Type B pancreatic cell (in vitro differentiated cells): Measurements from ENCODE around the gene NTRK2. TPM values are rescaled to one million over a fixed set of nuclear protein-coding genes. Genes with fewer than 3 reads are reported as not detected.

Experiments
- DNase-seq: peaks from one replicate; pipeline ENCODE4 v3.0.0; 2021; ENCODE audit warnings: mixed read lengths; ENCODE audit not compliant: unreplicated experiment; ENCODE audit errors: extremely low spot score
- H3K27ac Mint-ChIP-seq: 2 replicates; pipeline ENCODE4 v1.8.0; 2021; ENCODE audit warnings: mild to moderate bottlenecking, mixed read lengths
- H3K27me3 Mint-ChIP-seq: 2 replicates; pipeline ENCODE4 v1.8.0; 2021; ENCODE audit warnings: mixed read lengths
- H3K36me3 Mint-ChIP-seq: 2 replicates; pipeline ENCODE4 v1.8.0; 2021; ENCODE audit warnings: mixed read lengths
- H3K4me1 Mint-ChIP-seq: one replicate; pipeline ENCODE4 v1.8.0; 2021; ENCODE audit warnings: mixed read lengths; ENCODE audit not compliant: unreplicated experiment
- H3K4me3 Mint-ChIP-seq: 2 replicates; pipeline ENCODE4 v1.8.0; 2021; ENCODE audit warnings: mild to moderate bottlenecking, mixed read lengths
- H3K9me3 Mint-ChIP-seq: 2 replicates; pipeline ENCODE4 v1.8.0; 2021; ENCODE audit warnings: mixed read lengths
- CTCF ChIP-seq: fragments of 200-600 bp; sonication (generic); conservative IDR thresholded peaks from 2 replicates; pipeline ENCODE4 v1.5.0; 2021; ENCODE audit warnings: antibody characterized with exemption, mild to moderate bottlenecking
- total RNA-seq: library from RNA; stranded (reverse); gene quantifications from 2 replicates; pipeline ENCODE4 v1.2.1, GENCODE V29; 2021; ENCODE audit warnings: low replicate concordance

The NTRK2 gene
- total RNA-seq, 1 donor from 2014 or later: 122 TPM

DNA sequence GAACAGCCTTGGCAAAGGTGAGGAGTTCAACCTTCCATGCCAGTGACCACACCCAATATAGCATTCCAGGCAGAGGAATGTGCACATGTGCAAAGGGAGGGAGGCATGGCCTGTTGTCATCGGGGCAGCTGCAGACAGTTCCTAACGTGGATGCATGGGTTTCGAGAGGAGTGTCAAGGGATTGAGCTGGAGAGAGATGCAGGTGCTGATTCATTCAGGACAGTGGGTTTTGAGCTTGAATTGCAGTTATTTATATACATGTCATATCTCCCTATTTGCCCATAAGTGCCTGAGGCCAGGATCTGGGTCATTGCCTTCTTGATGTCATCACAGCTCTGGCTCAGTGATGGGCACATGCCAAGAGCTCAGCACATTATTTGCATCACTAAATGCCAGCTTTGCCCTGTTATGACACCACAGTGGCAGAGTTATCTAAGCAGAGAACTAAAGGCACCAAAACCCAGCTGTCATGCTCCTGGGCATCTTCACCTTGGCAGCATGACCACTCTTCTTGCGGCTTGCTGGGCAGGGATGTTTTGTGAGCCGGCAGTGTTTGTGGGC, 278.0 kb downstream of the NTRK2 start:
- no peak for TF ChIP-seq CTCF
- Mint-ChIP-seq H3K9me3 (no peaks in the 10 kb centered on the region), H3K4me1 (peaks cover 32% of the 10 kb centered on the region), H3K27ac (no peak overlapping the region), H3K4me3 (no peak overlapping the region), H3K36me3 (peaks cover 4% of the 10 kb centered on the region), H3K27me3 (peaks cover 17% of the 10 kb centered on the region)
- no peak for DNase-seq

- peaks cover 37% of the 10 kb centered on the region for H3K4me1 Mint-ChIP-seq
- H3K4me3 Mint-ChIP-seq: no peak overlapping the region
- no peak for DNase-seq
- H3K36me3 Mint-ChIP-seq: peaks cover 8% of the 10 kb centered on the region
- peaks cover 21% of the 10 kb centered on the region for H3K27me3 Mint-ChIP-seq
- no peak for TF ChIP-seq CTCF
- no peak overlapping the region for H3K27ac Mint-ChIP-seq
- no peaks in the 10 kb centered on the region for H3K9me3 Mint-ChIP-seq
Observed at GRCh38 chr9:84949258-84949657, 279.7 kb downstream of the NTRK2 start.

DNA sequence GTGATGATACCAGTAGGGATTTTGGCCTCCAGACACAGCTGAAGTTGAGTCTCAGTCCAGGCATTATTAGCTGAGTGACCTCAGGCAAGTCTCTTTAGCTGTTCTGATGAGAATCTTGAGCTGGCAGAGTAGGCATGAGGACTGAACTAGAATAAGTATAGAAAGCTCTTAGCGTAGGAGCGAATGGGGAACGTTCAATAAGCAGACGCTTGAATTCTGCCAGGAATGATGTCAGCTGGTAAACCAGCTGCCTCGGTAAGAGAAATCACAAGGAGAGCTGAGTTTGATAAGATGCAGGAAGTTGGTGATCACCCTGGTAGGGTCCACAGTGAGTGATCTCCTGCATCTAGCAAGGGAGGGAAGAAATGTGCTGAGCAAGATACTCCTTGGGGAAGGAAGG, 280.4 kb downstream of the NTRK2 start:
- no peaks in the 10 kb centered on the region for H3K9me3 Mint-ChIP-seq
- TF ChIP-seq CTCF: no peak
- H3K4me3 Mint-ChIP-seq: no peak overlapping the region
- peaks cover 38% of the 10 kb centered on the region for H3K4me1 Mint-ChIP-seq
- H3K27me3 Mint-ChIP-seq: peaks cover 23% of the 10 kb centered on the region
- peaks cover 10% of the 10 kb centered on the region for H3K36me3 Mint-ChIP-seq
- no peak for DNase-seq
- H3K27ac Mint-ChIP-seq: no peak overlapping the region

DNA sequence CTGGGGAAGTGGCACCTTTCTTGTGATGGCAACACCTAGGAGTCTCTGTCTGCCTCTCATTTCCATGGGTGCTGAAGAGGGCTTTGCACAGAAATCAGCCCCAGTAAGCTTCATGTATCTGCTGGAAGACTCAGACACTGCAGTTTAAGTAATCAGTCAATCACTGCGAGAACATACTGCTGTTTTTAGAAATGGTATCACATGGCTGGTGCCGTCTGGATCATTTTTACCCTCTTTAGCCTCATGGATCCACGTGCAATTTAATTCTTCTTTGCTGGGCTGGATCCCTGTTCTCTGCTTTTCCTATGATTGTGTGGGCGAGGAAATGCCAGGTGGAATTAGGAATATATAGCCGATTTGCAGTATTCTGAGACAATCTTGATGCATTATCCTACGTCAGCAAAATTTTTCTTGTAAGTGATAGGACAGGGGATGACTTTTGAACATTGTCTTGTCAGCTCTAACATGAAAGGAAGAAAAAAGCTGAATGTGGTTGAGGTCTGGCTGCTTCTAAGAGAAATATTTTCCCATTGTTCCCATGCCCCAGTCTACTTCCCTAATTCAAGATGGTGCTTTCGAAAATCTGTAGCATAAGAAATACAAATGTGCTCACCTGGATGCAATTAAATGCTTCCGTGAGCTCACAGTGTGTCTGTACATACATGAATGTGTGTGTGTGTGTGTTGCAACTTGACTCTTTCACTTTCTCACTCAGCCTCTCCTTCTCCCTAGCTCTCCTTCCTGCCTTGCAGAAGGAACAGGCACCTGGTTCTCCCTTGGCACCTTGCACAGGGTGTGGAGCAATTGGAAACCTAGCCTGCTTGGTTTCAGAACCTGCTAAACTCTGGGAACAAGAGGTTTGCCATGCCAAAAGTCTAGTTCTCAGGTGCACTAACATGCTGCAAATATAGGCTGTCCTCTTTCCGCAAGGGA, 281.6 kb downstream of the NTRK2 start:
- no peak for TF ChIP-seq CTCF
- Mint-ChIP-seq H3K27me3 (peaks cover 21% of the 10 kb centered on the region), H3K9me3 (no peaks in the 10 kb centered on the region), H3K4me3 (no peak overlapping the region), H3K36me3 (peaks cover 10% of the 10 kb centered on the region), H3K4me1 (peaks cover 28% of the 10 kb centered on the region), H3K27ac (no peak overlapping the region)
- DNase-seq: no peak

DNA sequence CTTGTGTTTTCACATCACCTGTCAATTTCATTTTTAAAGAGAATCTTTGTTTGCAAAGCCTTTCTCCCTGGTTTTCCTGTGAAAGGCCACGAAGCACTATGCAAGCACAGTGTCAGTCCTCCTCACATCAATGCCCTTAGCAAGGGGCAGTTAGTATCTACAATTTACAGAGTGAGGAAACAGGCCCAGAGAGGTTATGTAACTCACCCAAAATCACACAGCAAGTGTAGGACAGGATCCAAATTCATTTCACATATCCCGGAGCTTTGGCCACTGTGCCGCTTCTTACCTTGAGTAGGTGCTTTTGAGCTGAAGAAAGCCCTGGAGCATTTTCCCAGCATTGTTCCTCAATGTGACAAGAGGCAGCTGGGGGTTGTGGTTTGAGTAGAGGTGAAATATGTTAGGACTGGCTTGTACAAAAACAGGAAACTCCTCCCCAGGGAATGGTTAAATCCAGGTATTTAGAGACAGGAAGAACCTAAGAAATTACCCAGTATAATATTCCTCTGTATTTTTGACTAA, 283.8 kb downstream of the NTRK2 start:
- H3K36me3 Mint-ChIP-seq: peaks cover 10% of the 10 kb centered on the region
- DNase-seq: no peak

More for the DNA sequence above, 283.8 kb downstream of the NTRK2 start:
- Mint-ChIP-seq H3K27me3 (peaks cover 19% of the 10 kb centered on the region), H3K27ac (no peak overlapping the region), H3K4me1 (peaks cover 17% of the 10 kb centered on the region), H3K4me3 (no peak overlapping the region), H3K9me3 (no peaks in the 10 kb centered on the region)
- no peak for TF ChIP-seq CTCF
